Calu3 (cell line): ENCODE data around the gene ANKHD1. TPM values are rescaled to one million over a fixed set of nuclear protein-coding genes. Genes with fewer than 3 reads are reported as not detected.
A peak's percentile ranks its signal among the peaks of the same experiment; 100 is the strongest.

ENCODE experiments used
- BruUV-seq: library from RNA; stranded (reverse); fragments of 400-500 nt; replicated peaks from 2 replicates; lab custom pipeline; 2021; lab: Mats Ljungman, UMichigan
- CTCF ChIA-PET: fragments of 300-600 bp; sonication (Branson Sonifier 250); formaldehyde crosslinking; loops from one replicate; lab custom pipeline; 2022; ENCODE audit warnings: antibody characterized with exemption; lab: Charles Lee
- DNase-seq: peaks from one replicate; pipeline ENCODE4 v3.0.0; 2022
- H3K27ac Mint-ChIP-seq: one replicate; pipeline ENCODE4 v1.8.0; 2022; ENCODE audit warnings: mixed read lengths; ENCODE audit not compliant: unreplicated experiment
- H3K27me3 Mint-ChIP-seq: one replicate; pipeline ENCODE4 v1.8.0; 2022; ENCODE audit warnings: mixed read lengths; ENCODE audit not compliant: unreplicated experiment
- H3K36me3 Mint-ChIP-seq: one replicate; pipeline ENCODE4 v1.8.0; 2022; ENCODE audit warnings: mild to moderate bottlenecking, moderate library complexity, mixed read lengths; ENCODE audit not compliant: insufficient read depth, unreplicated experiment
- H3K4me1 Mint-ChIP-seq: one replicate; pipeline ENCODE4 v1.8.0; 2022; ENCODE audit warnings: mild to moderate bottlenecking, low read depth, mixed read lengths; ENCODE audit not compliant: unreplicated experiment
- H3K4me3 Mint-ChIP-seq: one replicate; pipeline ENCODE4 v1.8.0; 2022; ENCODE audit warnings: mild to moderate bottlenecking, low read depth, moderate library complexity, mixed read lengths; ENCODE audit not compliant: unreplicated experiment
- H3K9me3 Mint-ChIP-seq: one replicate; pipeline ENCODE4 v1.8.0; 2022; ENCODE audit warnings: low read depth, mixed read lengths; ENCODE audit not compliant: unreplicated experiment
- intact Hi-C: fragments of 100-400 bp; cut with micrococcal nuclease; formaldehyde crosslinking; loops from one replicate; pipeline ENCODE4 v1.10.0; 2022; ENCODE audit not compliant: unreplicated experiment
- total RNA-seq: library from RNA; stranded (reverse); gene quantifications from 2 replicates; pipeline ENCODE4 v1.2.3, GENCODE V29; 2022
- TF ChIP-seq, protein P1 (sequence below): fragments of 200-600 bp; IDR thresholded peaks from one replicate; pipeline ENCODE4 v1.8.0; 2022; ENCODE audit warnings: antibody characterized with exemption; ENCODE audit not compliant: unreplicated experiment

ANKHD1 gene
- total RNA-seq, 1 experiment from 2014 or later = 167 TPM

DNA sequence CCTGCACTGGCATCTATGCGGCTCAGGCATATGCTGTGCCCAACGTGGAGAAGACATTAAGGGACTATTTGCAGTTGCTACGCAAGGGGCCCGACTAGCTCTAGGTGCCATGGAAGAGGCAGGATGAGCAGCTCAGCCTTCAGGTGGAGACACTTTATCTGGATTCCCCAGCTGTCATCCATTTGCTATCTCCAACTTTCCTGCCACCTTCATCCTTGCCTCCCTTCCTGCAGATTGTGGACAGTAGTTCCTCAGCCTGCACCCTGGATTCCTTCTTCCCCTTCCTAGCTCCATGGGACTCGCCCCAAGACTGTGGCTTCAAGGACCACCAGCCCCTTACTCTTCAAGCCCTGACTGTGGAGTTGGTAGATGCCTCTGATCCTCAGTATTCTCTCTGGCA is 165.0 kb downstream of the ANKHD1 start:
- no peak for DNase-seq
- H3K9me3 Mint-ChIP-seq = no peaks in the 10 kb centered on the region
- H3K36me3 Mint-ChIP-seq = peaks cover 31% of the 10 kb centered on the region
- no peaks in the 10 kb centered on the region for H3K27me3 Mint-ChIP-seq
- no TSS peak for BruUV-seq
- CTCF ChIA-PET = no interaction called here
- peaks cover 16% of the 10 kb centered on the region for H3K4me1 Mint-ChIP-seq
- peak overlapping the region; percentile 4 for H3K4me3 Mint-ChIP-seq
- intact Hi-C loops = no loop called here
- TF ChIP-seq, protein P1, sequence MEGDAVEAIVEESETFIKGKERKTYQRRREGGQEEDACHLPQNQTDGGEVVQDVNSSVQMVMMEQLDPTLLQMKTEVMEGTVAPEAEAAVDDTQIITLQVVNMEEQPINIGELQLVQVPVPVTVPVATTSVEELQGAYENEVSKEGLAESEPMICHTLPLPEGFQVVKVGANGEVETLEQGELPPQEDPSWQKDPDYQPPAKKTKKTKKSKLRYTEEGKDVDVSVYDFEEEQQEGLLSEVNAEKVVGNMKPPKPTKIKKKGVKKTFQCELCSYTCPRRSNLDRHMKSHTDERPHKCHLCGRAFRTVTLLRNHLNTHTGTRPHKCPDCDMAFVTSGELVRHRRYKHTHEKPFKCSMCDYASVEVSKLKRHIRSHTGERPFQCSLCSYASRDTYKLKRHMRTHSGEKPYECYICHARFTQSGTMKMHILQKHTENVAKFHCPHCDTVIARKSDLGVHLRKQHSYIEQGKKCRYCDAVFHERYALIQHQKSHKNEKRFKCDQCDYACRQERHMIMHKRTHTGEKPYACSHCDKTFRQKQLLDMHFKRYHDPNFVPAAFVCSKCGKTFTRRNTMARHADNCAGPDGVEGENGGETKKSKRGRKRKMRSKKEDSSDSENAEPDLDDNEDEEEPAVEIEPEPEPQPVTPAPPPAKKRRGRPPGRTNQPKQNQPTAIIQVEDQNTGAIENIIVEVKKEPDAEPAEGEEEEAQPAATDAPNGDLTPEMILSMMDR = no peak
- H3K27ac Mint-ChIP-seq = no peak overlapping the region

GRCh38 chr5:140567136-140567818 is 165.6 kb downstream of the ANKHD1 start:
- H3K9me3 Mint-ChIP-seq = no peaks in the 10 kb centered on the region
- BruUV-seq = no TSS peak
- H3K4me1 Mint-ChIP-seq = peaks cover 16% of the 10 kb centered on the region
- no peaks in the 10 kb centered on the region for H3K27me3 Mint-ChIP-seq
- no peak overlapping the region for H3K27ac Mint-ChIP-seq
- TF ChIP-seq, protein P1 = no peak
- DNase-seq = no peak
- peaks cover 31% of the 10 kb centered on the region for H3K36me3 Mint-ChIP-seq
- CTCF ChIA-PET = no interaction called here
- intact Hi-C loops = no loop called here
- peak overlapping the region; percentile 4 for H3K4me3 Mint-ChIP-seq

DNA sequence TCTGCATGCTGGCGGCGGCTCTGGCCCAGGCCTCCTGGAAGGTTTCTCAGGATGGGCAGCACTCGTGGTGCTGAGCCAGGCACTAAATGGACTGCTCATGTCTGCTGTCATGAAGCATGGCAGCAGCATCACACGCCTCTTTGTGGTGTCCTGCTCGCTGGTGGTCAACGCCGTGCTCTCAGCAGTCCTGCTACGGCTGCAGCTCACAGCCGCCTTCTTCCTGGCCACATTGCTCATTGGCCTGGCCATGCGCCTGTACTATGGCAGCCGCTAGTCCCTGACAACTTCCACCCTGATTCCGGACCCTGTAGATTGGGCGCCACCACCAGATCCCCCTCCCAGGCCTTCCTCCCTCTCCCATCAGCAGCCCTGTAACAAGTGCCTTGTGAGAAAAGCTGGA is 166.2 kb downstream of the ANKHD1 start:
- no peak overlapping the region for H3K27ac Mint-ChIP-seq
- peaks cover 16% of the 10 kb centered on the region for H3K4me1 Mint-ChIP-seq
- DNase-seq = no peak
- CTCF ChIA-PET = no interaction called here
- intact Hi-C loops = no loop called here
- H3K9me3 Mint-ChIP-seq = no peaks in the 10 kb centered on the region
- no peaks in the 10 kb centered on the region for H3K27me3 Mint-ChIP-seq
- TF ChIP-seq, protein P1 = no peak
- H3K36me3 Mint-ChIP-seq = peaks cover 31% of the 10 kb centered on the region
- BruUV-seq = no TSS peak
- H3K4me3 Mint-ChIP-seq = no peak overlapping the region

- no peaks in the 10 kb centered on the region for H3K27me3 Mint-ChIP-seq
- CTCF ChIA-PET = no interaction called here
- BruUV-seq = TSS peak; percentile 2
Observed at GRCh38 chr5:140568443-140569063, 166.9 kb downstream of the ANKHD1 start.

More at GRCh38 chr5:140568443-140569063, 166.9 kb downstream of the ANKHD1 start:
- intact Hi-C loops = no loop called here
- Mint-ChIP-seq H3K27ac (no peak overlapping the region), H3K9me3 (no peaks in the 10 kb centered on the region), H3K36me3 (peaks cover 31% of the 10 kb centered on the region), H3K4me3 (no peak overlapping the region), H3K4me1 (peaks cover 16% of the 10 kb centered on the region)
- TF ChIP-seq, protein P1 = no peak
- DNase-seq = no peak
